ENCODE measurements around the gene ZFC3H1.

DNA sequence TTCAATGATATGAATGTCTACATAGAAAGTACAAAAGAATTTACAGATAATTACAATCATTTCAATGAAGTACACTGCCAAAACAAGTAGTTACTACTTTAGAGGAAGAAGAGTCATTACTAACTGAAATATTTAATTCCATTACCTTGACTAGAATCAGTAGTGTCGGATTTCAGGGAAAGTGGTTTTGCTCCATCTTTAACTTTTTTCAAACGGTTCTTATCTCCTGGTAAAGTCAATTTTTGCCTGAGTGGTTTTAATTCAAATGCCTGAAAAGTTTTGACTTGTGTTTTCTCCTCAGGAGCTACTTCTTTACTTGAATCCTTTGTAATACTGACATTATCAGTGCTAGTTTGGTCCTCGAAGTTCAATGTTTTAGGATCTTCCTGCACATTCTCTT lies 6.9 kb downstream of the ZFC3H1 start:
- TF ChIP-seq RCOR1 (IDR thresholded peaks at IDR 0.05; ENCODE audit: borderline replicate concordance in 1 of 2, low read depth in 2 of 2, low read length in 2 of 2) = no peak
- no peak for TF ChIP-seq ARNT (IDR thresholded peaks at IDR 0.05)
- no peak for TF ChIP-seq GABPA (tag; conservative IDR thresholded peaks at IDR 0.05; ENCODE audit: low read depth)
- TF ChIP-seq PRPF4 (IDR thresholded peaks at IDR 0.05; ENCODE audit: insufficient read depth, low read depth, low read length, poor library complexity, severe bottlenecking) = no peak
- no peak for TF ChIP-seq GTF2F1 (IDR thresholded peaks at IDR 0.05; ENCODE audit: low read depth, low read length)
- no peak for TF ChIP-seq CEBPB (tag; IDR thresholded peaks at IDR 0.05)
- no peak for TF ChIP-seq RAD21 (CRISPR knock-in tag; conservative IDR thresholded peaks at IDR 0.05 in 1 of 2, IDR thresholded peaks at IDR 0.05 in 1 of 2)
- TF ChIP-seq, protein P1, sequence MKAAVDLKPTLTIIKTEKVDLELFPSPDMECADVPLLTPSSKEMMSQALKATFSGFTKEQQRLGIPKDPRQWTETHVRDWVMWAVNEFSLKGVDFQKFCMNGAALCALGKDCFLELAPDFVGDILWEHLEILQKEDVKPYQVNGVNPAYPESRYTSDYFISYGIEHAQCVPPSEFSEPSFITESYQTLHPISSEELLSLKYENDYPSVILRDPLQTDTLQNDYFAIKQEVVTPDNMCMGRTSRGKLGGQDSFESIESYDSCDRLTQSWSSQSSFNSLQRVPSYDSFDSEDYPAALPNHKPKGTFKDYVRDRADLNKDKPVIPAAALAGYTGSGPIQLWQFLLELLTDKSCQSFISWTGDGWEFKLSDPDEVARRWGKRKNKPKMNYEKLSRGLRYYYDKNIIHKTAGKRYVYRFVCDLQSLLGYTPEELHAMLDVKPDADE (conservative IDR thresholded peaks at IDR 0.05; ENCODE audit: control insufficient read depth, low read depth, low read length) = no peak
- TF ChIP-seq ZFX (CRISPR knock-in tag; IDR thresholded peaks at IDR 0.05) = no peak
- no peak for TF ChIP-seq CCAR2 (IDR thresholded peaks at IDR 0.05; ENCODE audit: low read depth, low read length)

Measured in K562 (cell line).